Measurements from ENCODE around the gene CALHM5. TPM values are rescaled to one million over a fixed set of nuclear protein-coding genes. Genes with fewer than 3 reads are reported as not detected.

Gene CALHM5
- total and polyA plus RNA-seq, 2 experiments from 2014 or later, result 0.51 to 9.8 TPM

- DNase-seq, result no peak
- H3K4me3 ChIP-seq, result no peak within 1 kb of the TSS
- no peak within 1 kb of the TSS for H2AFZ ChIP-seq
- H3K27me3 ChIP-seq (replicated peaks; ENCODE audit: insufficient read depth), result no peaks in the 10 kb centered on the region
- H3K9me3 ChIP-seq (ENCODE audit: low read depth), result no peaks in the 10 kb centered on the region
- H3K36me3 ChIP-seq (ENCODE audit: low read depth), result no peaks in the 10 kb centered on the region
- peaks cover 36% of the 10 kb centered on the region for H3K4me1 ChIP-seq (ENCODE audit: insufficient read depth)
- no peaks in the 10 kb centered on the region for H3K79me2 ChIP-seq (ENCODE audit: insufficient read depth)
- no peak within 1 kb of the TSS for H3K9ac ChIP-seq
- TF ChIP-seq EZH2phosphoT487 (IDR thresholded peaks at IDR 0.05; ENCODE audit: insufficient read depth, low read depth) (no peak), EZH2 (IDR thresholded peaks at IDR 0.05; ENCODE audit: insufficient read depth, poor library complexity, severe bottlenecking) (no peak)
- peaks cover 35% of the 10 kb centered on the region for H3F3A ChIP-seq (ENCODE audit: insufficient read depth)
- H3K4me2 ChIP-seq (ENCODE audit: unreplicated experiment), result no peak within 1 kb of the TSS
- in situ Hi-C loops (cut with MboI), result no loop called here
- H4K20me1 ChIP-seq (ENCODE audit: insufficient read depth), result no peaks in the 10 kb centered on the region
- H3K27ac ChIP-seq, result no peak within 1 kb of the TSS
- H3K9me2 ChIP-seq (ENCODE audit: insufficient read depth), result no peaks in the 10 kb centered on the region
Observed at GRCh38 chr6:116553451-116553850, 42.0 kb downstream of the CALHM5 start, which contains the start of gene CALHM4. CALHM4 (plus strand) TSS chr6:116553751; CDS start chr6:116553794, 43 bp downstream.

DNA sequence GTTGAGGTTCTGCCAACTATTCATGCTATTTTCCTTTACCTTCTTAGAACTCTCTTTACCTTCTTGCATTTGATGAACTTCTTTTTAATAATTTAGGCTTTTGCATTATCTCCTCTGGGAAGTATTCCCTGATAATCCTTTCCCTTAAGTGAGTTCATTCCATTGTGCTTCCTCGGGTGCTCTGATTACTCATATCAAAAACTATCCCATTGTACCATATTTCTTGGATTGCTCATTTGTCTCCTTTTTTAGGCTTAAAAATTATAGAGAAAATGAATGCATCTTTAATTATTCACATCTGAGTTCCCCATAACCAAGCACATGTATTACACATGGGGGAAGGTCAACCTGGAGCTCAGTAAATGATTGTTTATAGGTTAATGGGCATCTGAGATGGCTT is 44.6 kb downstream of the CALHM5 start:
- peak overlapping the region; percentile 23 for H2AFZ ChIP-seq
- no peaks in the 10 kb centered on the region for H4K20me1 ChIP-seq (ENCODE audit: insufficient read depth)
- DNase-seq, result peak; percentile 83
- no peak for TF ChIP-seq EZH2 (IDR thresholded peaks at IDR 0.05; ENCODE audit: insufficient read depth, poor library complexity, severe bottlenecking)
- TF ChIP-seq EZH2phosphoT487 (IDR thresholded peaks at IDR 0.05; ENCODE audit: insufficient read depth, low read depth), result no peak
- no peaks in the 10 kb centered on the region for H3K9me2 ChIP-seq (ENCODE audit: insufficient read depth)
- H3K27ac ChIP-seq, result peak overlapping the region; percentile 70
- no peaks in the 10 kb centered on the region for H3K79me2 ChIP-seq (ENCODE audit: insufficient read depth)
- peaks cover 54% of the 10 kb centered on the region for H3K4me1 ChIP-seq (ENCODE audit: insufficient read depth)
- H3K9ac ChIP-seq, result no peak overlapping the region
- H3K9me3 ChIP-seq (ENCODE audit: low read depth), result no peaks in the 10 kb centered on the region
- 0% methylated on average over 1 of the region's 1 CpG for WGBS, 2 experiments (ENCODE audit: low coverage in 1 of 2, low lambda C conversion rate in 2 of 2, missing lambda C conversion rate in 2 of 2)
- no peaks in the 10 kb centered on the region for H3K36me3 ChIP-seq (ENCODE audit: low read depth)
- peak overlapping the region; percentile 51 for H3K4me2 ChIP-seq (ENCODE audit: unreplicated experiment)
- H3K27me3 ChIP-seq (replicated peaks; ENCODE audit: insufficient read depth), result no peaks in the 10 kb centered on the region
- no peak overlapping the region for H3K4me3 ChIP-seq
- in situ Hi-C loops (cut with MboI), result no loop called here
- H3F3A ChIP-seq (ENCODE audit: insufficient read depth), result peaks cover 38% of the 10 kb centered on the region

DNA sequence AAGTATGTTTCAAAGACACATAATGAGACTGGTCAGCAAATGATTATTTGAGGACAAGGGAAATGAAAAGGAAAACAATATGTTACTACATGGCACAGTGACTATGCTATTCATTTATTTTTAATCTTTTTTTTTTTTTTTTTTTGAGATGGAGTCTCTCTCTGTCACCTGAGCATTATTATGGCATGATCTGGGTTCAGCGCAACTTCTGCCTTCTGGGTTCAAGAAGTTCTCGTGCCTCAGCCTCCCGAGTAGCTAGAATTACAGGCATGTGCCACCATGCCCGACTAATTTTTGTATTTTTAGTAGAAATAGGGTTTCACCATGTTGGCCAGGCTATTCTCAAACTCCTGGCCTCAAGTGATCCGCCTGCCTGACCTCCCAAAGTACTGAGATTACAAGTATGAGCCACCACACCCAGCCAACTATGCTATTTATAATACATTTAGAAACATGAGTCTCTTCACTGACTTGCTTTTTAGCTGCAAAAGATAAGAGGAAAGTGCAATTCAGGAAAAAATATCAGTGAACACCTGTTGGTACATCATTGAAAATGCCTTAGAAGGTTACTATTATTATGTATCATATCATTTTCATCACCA is 45.5 kb downstream of the CALHM5 start:
- no peak for DNase-seq
- H3K4me2 ChIP-seq (ENCODE audit: unreplicated experiment), result peak overlapping the region; percentile 51

GRCh38 chr6:116557893-116558292 is 46.5 kb downstream of the CALHM5 start:
- peak overlapping the region; percentile 70 for H3K27ac ChIP-seq
- no peaks in the 10 kb centered on the region for H3K36me3 ChIP-seq (ENCODE audit: low read depth)
- no peak overlapping the region for H2AFZ ChIP-seq
- H3K79me2 ChIP-seq (ENCODE audit: insufficient read depth), result no peaks in the 10 kb centered on the region
- H4K20me1 ChIP-seq (ENCODE audit: insufficient read depth), result no peaks in the 10 kb centered on the region
- peaks cover 56% of the 10 kb centered on the region for H3K4me1 ChIP-seq (ENCODE audit: insufficient read depth)
- H3K9me2 ChIP-seq (ENCODE audit: insufficient read depth), result no peaks in the 10 kb centered on the region
- H3F3A ChIP-seq (ENCODE audit: insufficient read depth), result peaks cover 38% of the 10 kb centered on the region
- DNase-seq, result peak; percentile 98
- H3K4me3 ChIP-seq, result no peak overlapping the region
- in situ Hi-C loops (cut with MboI), result no loop called here
- H3K9me3 ChIP-seq (ENCODE audit: low read depth), result no peaks in the 10 kb centered on the region
- H3K9ac ChIP-seq, result no peak overlapping the region
- peak overlapping the region; percentile 51 for H3K4me2 ChIP-seq (ENCODE audit: unreplicated experiment)
- peak; percentile 85 for TF ChIP-seq EZH2phosphoT487 (IDR thresholded peaks at IDR 0.05; ENCODE audit: insufficient read depth, low read depth)
- TF ChIP-seq EZH2 (IDR thresholded peaks at IDR 0.05; ENCODE audit: insufficient read depth, poor library complexity, severe bottlenecking), result no peak
- 0% methylated on average over 5 of the region's 5 CpGs for WGBS, 2 experiments (ENCODE audit: low coverage in 1 of 2, low lambda C conversion rate in 2 of 2, missing lambda C conversion rate in 2 of 2)
- H3K27me3 ChIP-seq (replicated peaks; ENCODE audit: insufficient read depth), result no peaks in the 10 kb centered on the region

More for the DNA sequence above, 45.5 kb downstream of the CALHM5 start:
- no peaks in the 10 kb centered on the region for H3K9me3 ChIP-seq (ENCODE audit: low read depth)
- WGBS, 2 experiments (ENCODE audit: low coverage in 1 of 2, low lambda C conversion rate in 2 of 2, missing lambda C conversion rate in 2 of 2), result 94 to 95% methylated on average over 5 of the region's 5 CpGs
- no peaks in the 10 kb centered on the region for H3K36me3 ChIP-seq (ENCODE audit: low read depth)
- TF ChIP-seq EZH2phosphoT487 (IDR thresholded peaks at IDR 0.05; ENCODE audit: insufficient read depth, low read depth), result no peak
- no peak for TF ChIP-seq EZH2 (IDR thresholded peaks at IDR 0.05; ENCODE audit: insufficient read depth, poor library complexity, severe bottlenecking)
- H3F3A ChIP-seq (ENCODE audit: insufficient read depth), result peaks cover 38% of the 10 kb centered on the region
- H3K27me3 ChIP-seq (replicated peaks; ENCODE audit: insufficient read depth), result no peaks in the 10 kb centered on the region
- H3K79me2 ChIP-seq (ENCODE audit: insufficient read depth), result no peaks in the 10 kb centered on the region
- H3K27ac ChIP-seq, result peak overlapping the region; percentile 70
- H4K20me1 ChIP-seq (ENCODE audit: insufficient read depth), result no peaks in the 10 kb centered on the region
- no peak overlapping the region for H3K4me3 ChIP-seq
- peaks cover 56% of the 10 kb centered on the region for H3K4me1 ChIP-seq (ENCODE audit: insufficient read depth)
- in situ Hi-C loops (cut with MboI), result no loop called here
- no peak overlapping the region for H3K9ac ChIP-seq
- H3K9me2 ChIP-seq (ENCODE audit: insufficient read depth), result no peaks in the 10 kb centered on the region
- H2AFZ ChIP-seq, result no peak overlapping the region
